GM12865 (cell line): ENCODE results near the gene CLEC1A.
A peak's percentile ranks its signal among the peaks of the same experiment; 100 is the strongest.

ENCODE experiments used
- DNase-seq: peaks from one replicate; pipeline ENCODE4 v3.0.0; 2010; ENCODE audit warnings: low read depth
- H3K4me3 ChIP-seq: 2 replicates; pipeline ENCODE4 v1.5.1; 2011; ENCODE audit warnings: mild to moderate bottlenecking, low read depth, low read length, control low read depth
- CTCF ChIP-seq: IDR thresholded peaks from 2 replicates; pipeline ENCODE4 v1.5.1; 2011; ENCODE audit warnings: low read length, control low read depth, low read depth, inconsistent platforms; ENCODE audit not compliant: insufficient read depth; ENCODE audit errors: missing control alignments

CLEC1A gene

GRCh38 chr12:10098791-10099190 is at the start of gene CLEC1A:
Gene CLEC1A, minus strand, starts transcription at chr12:10098985. Its CDS starts 63 bp downstream, at chr12:10098922.
- TF ChIP-seq CTCF: no peak
- no peak for DNase-seq

GRCh38 chr12:10147714-10148403 is 49.1 kb upstream of the CLEC1A start:
- no peak overlapping the region for H3K4me3 ChIP-seq
- peak; percentile 71 for DNase-seq
- no peak for TF ChIP-seq CTCF

More at GRCh38 chr12:10098791-10099190, at the start of gene CLEC1A:
- no peak within 1 kb of the TSS for H3K4me3 ChIP-seq

GRCh38 chr12:10142976-10143589 is 44.3 kb upstream of the CLEC1A start:
- no peak for TF ChIP-seq CTCF
- DNase-seq: no peak
- no peak overlapping the region for H3K4me3 ChIP-seq

GRCh38 chr12:10140001-10140400 is 41.2 kb upstream of the CLEC1A start:
- DNase-seq: peak; percentile 82
- peak; percentile 49 for TF ChIP-seq CTCF
- H3K4me3 ChIP-seq: no peak overlapping the region

GRCh38 chr12:10136637-10137205 is 37.9 kb upstream of the CLEC1A start:
- no peak overlapping the region for H3K4me3 ChIP-seq
- no peak for DNase-seq
- TF ChIP-seq CTCF: no peak

GRCh38 chr12:10135126-10135525 is 36.3 kb upstream of the CLEC1A start:
- no peak for TF ChIP-seq CTCF
- no peak overlapping the region for H3K4me3 ChIP-seq
- no peak for DNase-seq

- no peak for TF ChIP-seq CTCF
- H3K4me3 ChIP-seq: no peak overlapping the region
- DNase-seq: no peak
Measured at GRCh38 chr12:10132850-10133370, 34.1 kb upstream of the CLEC1A start.
